Activated naive CD4-positive, alpha-beta T cell treated with anti-CD3 and anti-CD28 coated beads, Interleukin-2, amount 50 U/mL, for 72 hours (primary cell): ENCODE measurements around the gene AKAP6. TPM values are rescaled to one million over a fixed set of nuclear protein-coding genes. Genes with fewer than 3 reads are reported as not detected.

ENCODE experiments used
- ATAC-seq, 2 donors: fragments of 150-1000 bp; cut with Tn5 transposase; 2 replicates each; pipeline ENCODE4 v1.10.0; 2021; ENCODE audit warnings: mild to moderate bottlenecking in 2 of 2, moderate library complexity in 2 of 2
- DNase-seq, 2 donors: peaks; one replicate each; pipeline ENCODE4 v3.0.0; 2021 to 2022; ENCODE audit warnings: low spot score in 2 of 2
- H3K27ac Mint-ChIP-seq, 2 donors: one replicate each; pipeline ENCODE4 v1.8.0; 2022; ENCODE audit warnings: mild to moderate bottlenecking in 2 of 2, mixed read lengths in 2 of 2
- H3K36me3 Mint-ChIP-seq, 2 donors: one replicate each; pipeline ENCODE4 v1.8.0; 2022; ENCODE audit warnings: mixed read lengths in 2 of 2
- H3K9me3 Mint-ChIP-seq, 2 donors: one replicate each; pipeline ENCODE4 v1.8.0; 2022; ENCODE audit warnings: mixed read lengths in 2 of 2
- total RNA-seq, 2 donors: library from RNA; stranded (reverse); gene quantifications; one replicate each; pipeline ENCODE4 v1.2.3, GENCODE V29; 2022

Gene AKAP6
- total RNA-seq, 2 donors from 2014 or later: 2.5 to 3.3 TPM

DNA sequence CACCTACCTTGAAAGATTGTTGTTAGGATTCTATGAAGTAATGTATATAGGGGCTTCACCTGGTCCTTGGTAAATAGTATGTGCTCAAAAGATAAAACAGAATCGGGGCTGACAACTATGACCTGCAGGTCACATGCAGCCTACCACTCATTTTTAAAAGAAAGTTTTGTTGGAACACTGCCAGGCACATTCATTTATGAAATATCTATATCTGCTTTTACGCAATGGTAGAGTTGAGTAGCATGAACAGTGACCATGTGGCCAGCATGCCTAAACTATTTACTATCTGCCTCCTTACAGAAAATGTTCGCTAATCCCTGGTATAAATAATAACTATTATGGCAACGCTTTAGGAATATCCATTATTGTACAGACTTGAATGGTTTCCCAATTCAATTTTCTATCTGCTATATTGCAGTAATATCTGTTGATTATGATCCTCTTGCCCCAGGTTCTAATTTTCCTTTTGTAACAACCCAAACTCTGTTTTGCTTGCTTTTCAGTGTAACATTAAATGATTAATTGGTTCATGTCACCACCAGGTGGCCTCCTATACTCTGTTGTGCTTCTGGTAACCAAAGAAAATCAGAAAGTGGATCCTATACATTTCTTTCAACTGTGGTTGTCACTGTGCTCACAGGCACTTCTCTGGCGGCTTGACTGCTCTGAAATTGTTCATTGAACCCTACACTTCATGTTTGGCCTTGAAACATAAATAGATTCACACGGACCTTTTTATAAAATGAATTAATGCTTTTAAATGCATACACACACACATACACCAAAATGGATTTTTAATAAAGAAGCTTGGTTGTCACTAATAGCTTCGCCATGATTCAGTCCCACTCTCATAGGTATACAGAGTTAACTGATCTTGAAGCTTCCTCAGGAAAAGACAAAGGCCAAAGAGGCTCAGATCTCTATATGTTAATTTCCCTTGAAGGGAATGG lies 381.9 kb downstream of the AKAP6 start:
- Mint-ChIP-seq H3K9me3 (no peaks in the 10 kb centered on the region), H3K36me3 (no peaks in the 10 kb centered on the region), H3K27ac (no peak overlapping the region)
- DNase-seq (peak in 1 of 2 donors; percentile 5), ATAC-seq (no peak)

DNA sequence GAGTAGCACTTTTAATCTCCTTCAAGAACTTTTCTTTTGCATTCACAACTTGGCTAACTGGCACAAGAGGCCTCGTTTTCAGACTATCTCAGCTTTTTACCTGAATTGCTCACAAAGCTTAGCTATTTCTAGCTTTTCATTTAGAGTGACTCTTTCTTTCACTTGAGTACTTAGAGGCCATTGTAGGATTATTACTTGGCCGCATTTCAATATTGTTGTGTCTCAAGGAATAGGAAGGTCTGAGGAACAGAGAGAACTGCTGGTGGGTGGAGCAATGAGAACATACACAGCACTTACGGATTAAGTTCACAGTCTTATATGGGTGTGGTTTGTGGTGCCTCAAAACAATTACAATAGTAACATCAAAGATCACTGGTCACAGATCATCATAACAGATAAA lies 384.8 kb downstream of the AKAP6 start:
- H3K27ac Mint-ChIP-seq: no peak overlapping the region
- H3K9me3 Mint-ChIP-seq: no peaks in the 10 kb centered on the region
- DNase-seq (no peak), ATAC-seq (peak in 1 of 2 donors; percentile 53)
- H3K36me3 Mint-ChIP-seq: no peaks in the 10 kb centered on the region

DNA sequence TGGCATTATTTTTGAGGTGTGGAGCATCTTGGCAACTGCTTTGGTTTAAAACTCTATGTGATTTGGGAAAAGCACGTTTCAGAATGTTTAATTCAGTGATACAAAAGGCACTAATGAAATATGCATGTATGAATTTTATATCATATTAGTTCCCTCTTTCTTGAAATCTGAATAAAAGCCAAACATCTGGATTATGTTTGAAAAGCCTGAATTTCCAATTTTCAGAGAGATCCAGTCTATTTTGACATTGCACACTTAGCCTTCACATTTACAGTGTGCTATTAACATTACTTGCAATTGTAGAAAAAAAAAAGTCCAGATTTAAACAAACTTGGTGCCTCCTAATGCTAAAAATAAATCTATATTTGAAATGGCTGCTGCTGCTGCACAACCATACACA lies 390.5 kb downstream of the AKAP6 start:
- H3K36me3 Mint-ChIP-seq: peaks cover 0 to 6% of the 10 kb centered on the region in 2 donors
- no peaks in the 10 kb centered on the region for H3K9me3 Mint-ChIP-seq
- no peak for DNase-seq
- no peak for ATAC-seq
- H3K27ac Mint-ChIP-seq: no peak overlapping the region

GRCh38 chr14:32720927-32721326 lies 391.8 kb downstream of the AKAP6 start:
- no peak for DNase-seq
- no peaks in the 10 kb centered on the region for H3K9me3 Mint-ChIP-seq
- H3K27ac Mint-ChIP-seq: no peak overlapping the region
- ATAC-seq: no peak
- H3K36me3 Mint-ChIP-seq: peaks cover 0 to 6% of the 10 kb centered on the region in 2 donors

DNA sequence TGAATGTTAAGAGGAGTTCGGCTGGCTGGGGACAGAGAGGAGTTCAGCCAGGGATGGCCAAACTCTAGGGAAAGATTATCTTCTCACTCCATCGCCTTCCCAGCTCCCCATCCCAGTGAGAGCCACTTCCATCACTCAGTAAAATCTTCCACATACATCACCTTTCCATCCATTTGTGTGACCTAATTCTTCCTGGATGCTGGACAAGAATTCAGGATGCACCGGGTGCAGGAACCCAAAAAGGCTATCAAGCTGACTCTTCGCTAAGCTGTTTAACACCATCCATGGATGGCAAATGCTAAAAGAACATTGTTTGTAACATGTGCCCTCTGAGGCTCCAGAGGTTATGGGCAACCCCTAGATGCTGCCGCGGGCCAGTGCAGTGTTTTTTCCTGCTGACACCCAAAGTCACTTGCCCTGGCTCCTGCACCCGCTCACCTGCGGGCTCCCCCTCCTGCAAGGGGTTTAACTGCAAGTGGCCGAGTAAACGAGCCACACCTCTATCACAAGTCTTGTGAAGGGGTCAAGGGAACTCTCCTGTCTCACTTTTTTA lies 393.6 kb downstream of the AKAP6 start:
- Mint-ChIP-seq H3K27ac (no peak overlapping the region), H3K36me3 (peaks cover 0 to 6% of the 10 kb centered on the region in 2 donors), H3K9me3 (no peaks in the 10 kb centered on the region)
- DNase-seq: no peak
- no peak for ATAC-seq

DNA sequence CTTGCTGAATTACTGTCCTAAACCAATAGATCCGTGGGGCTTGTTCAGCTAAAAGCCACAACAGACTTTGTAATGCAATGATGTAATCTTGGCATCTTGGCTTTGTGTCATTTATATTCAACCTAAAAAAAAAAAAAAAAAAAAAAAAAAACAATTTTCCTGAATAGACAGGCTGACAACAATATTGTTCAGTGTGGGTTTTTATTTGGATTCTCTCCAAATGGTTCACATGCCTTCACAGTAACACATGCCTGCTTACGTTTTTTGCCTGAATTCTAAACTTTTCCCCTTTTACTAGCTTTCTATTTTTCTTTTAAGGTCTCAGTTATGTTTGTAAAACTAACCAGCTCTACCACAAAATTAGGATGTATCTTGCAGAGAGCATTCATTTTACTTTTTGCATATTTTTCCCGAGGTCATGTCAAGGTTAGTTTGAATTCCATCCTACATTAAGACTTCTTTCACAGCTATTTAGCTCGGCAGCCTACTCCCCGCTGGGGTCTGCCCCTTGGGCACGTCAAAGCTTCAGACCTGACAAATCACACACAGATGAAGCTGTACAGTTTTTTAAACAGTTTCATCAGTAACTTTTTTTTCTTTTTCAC lies 395.9 kb downstream of the AKAP6 start:
- DNase-seq (no peak), ATAC-seq (no peak)
- H3K36me3 Mint-ChIP-seq: peaks cover 0 to 6% of the 10 kb centered on the region in 2 donors

DNA sequence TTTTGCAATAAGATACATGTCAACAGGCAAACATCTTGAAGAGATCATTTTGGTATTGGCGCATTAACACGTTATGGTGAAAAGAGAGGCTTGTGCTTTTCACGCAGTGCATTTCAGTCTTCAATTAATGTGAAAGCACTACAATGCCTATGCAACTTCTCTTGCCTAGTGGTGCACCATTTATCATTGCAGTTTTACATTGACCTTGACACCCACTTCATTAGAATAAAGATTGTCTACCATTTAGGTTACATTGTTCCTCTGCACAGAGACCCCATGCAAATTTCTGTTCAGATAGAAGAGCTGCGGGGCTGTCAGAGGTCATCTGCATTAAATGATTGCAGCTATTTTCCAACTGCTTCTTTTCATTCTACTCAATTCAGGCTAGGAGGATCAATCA lies 397.4 kb downstream of the AKAP6 start:
- ATAC-seq: no peak
- H3K9me3 Mint-ChIP-seq: no peaks in the 10 kb centered on the region
- H3K36me3 Mint-ChIP-seq: peaks cover 0 to 6% of the 10 kb centered on the region in 2 donors
- no peak overlapping the region for H3K27ac Mint-ChIP-seq
- DNase-seq: no peak

More for the DNA sequence above, 395.9 kb downstream of the AKAP6 start:
- Mint-ChIP-seq H3K9me3 (no peaks in the 10 kb centered on the region), H3K27ac (no peak overlapping the region)

GRCh38 chr14:32727832-32728231 lies 398.7 kb downstream of the AKAP6 start:
- no peaks in the 10 kb centered on the region for H3K9me3 Mint-ChIP-seq
- H3K36me3 Mint-ChIP-seq: peaks cover 0 to 1% of the 10 kb centered on the region in 2 donors
- DNase-seq (no peak), ATAC-seq (no peak)
- H3K27ac Mint-ChIP-seq: no peak overlapping the region

DNA sequence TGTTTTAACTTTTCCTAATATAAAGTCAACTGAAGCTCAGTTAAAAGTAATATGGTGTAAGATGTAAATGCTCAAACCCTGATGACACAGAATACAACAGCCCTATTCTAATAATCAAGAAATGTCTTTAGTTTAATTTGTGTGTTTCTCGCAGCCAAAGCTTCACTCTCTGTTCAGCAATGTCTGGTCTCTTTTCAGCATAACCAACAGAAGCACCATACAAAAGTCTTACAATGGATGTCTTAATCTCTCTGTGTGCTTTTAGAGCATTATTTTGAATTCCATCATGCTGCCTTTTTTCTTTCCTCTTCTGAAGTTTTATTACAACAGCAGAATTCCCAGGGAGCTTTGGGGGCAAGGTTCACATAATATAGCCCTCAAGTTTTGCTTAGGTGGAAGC lies 399.4 kb downstream of the AKAP6 start:
- no peaks in the 10 kb centered on the region for H3K36me3 Mint-ChIP-seq
- DNase-seq (no peak), ATAC-seq (no peak)
- no peaks in the 10 kb centered on the region for H3K9me3 Mint-ChIP-seq
- no peak overlapping the region for H3K27ac Mint-ChIP-seq

DNA sequence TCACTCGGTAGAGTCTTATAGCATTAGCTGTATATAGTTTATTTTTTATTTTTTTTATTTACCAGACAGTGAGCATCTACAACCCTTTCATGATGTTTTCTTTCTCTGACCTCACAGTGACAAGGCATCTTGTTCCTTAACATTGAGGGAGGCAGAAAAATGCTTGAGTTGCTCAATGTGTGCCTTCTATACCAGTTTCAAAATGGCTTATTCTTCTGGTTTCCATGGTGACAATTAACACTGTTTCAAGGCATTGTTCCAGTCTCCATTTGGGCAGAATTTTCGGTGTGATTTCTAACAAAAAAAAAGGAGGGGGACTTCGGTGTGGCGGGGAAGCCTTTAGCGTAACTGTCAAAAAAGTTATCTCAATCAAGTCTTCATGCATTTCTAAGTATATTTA lies 399.9 kb downstream of the AKAP6 start:
- ATAC-seq (no peak), DNase-seq (no peak)
- H3K27ac Mint-ChIP-seq: no peak overlapping the region
- no peaks in the 10 kb centered on the region for H3K9me3 Mint-ChIP-seq
- no peaks in the 10 kb centered on the region for H3K36me3 Mint-ChIP-seq

DNA sequence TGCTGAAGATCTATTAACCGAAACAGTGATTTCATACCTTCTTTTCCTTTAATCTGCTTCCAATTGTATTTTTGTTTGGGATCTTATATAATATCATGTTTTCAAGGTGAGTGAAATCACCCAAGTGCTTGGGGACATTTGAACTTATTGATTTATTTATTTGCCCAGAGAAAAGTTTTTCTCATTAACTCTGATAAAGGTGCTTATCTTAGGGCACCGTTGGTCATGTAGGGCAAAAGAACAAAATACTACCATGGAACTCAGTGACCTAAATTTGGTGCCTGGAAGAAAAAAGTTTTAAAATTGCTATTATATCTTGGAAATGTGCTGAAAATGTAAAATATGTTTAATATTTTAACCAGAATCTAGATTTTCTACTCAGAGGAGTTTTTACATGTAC lies 402.2 kb downstream of the AKAP6 start:
- DNase-seq: no peak
- Mint-ChIP-seq H3K36me3 (no peaks in the 10 kb centered on the region), H3K9me3 (no peaks in the 10 kb centered on the region), H3K27ac (no peak overlapping the region)
- ATAC-seq: no peak

GRCh38 chr14:32733015-32733414 lies 403.9 kb downstream of the AKAP6 start:
- DNase-seq (no peak), ATAC-seq (no peak)
- Mint-ChIP-seq H3K36me3 (no peaks in the 10 kb centered on the region), H3K9me3 (no peaks in the 10 kb centered on the region), H3K27ac (no peak overlapping the region)

DNA sequence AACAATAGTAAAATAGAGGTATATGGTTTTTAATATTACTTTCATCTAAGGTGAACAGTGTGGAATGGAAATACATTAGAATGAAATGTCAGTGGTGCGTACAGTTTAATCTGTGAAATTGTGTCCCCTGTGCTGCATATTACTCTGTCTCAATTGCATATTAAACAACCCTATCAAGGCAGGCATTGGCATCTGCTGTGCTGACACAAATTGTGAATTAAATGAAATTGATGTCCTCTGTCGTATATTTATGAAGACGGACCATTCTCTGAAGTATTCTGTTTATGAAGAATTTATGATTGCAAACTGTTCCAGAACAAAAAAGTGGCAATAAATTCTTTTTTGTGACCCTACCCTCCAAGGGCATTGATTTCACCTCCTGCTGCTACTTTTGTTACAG lies 405.2 kb downstream of the AKAP6 start:
- DNase-seq (no peak), ATAC-seq (no peak)
- Mint-ChIP-seq H3K9me3 (no peaks in the 10 kb centered on the region), H3K36me3 (no peaks in the 10 kb centered on the region), H3K27ac (no peak overlapping the region)

DNA sequence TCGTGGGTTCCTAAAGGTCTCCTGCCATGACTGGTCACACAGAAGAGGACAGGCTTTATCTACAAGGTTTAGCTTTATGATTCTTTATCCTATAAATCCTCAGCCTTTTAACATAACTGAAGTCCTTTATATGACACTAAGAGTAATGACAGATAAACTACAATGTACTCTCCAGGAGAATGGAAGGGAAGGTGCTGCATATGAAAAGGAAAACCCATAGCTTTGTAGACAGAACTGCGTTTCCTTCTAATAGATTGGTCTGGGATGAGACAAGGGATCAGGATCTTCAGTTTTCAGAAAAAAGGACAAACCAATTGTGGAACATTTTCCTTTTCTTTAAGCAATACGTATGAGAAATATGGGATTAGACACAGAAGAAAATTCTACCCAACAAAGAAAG lies 408.5 kb downstream of the AKAP6 start:
- DNase-seq: no peak
- no peak overlapping the region for H3K27ac Mint-ChIP-seq
- H3K9me3 Mint-ChIP-seq: peaks cover 0 to 6% of the 10 kb centered on the region in 2 donors
- ATAC-seq: no peak
- H3K36me3 Mint-ChIP-seq: no peaks in the 10 kb centered on the region

- Mint-ChIP-seq H3K27ac (no peak overlapping the region), H3K9me3 (peaks cover 0 to 6% of the 10 kb centered on the region in 2 donors), H3K36me3 (no peaks in the 10 kb centered on the region)
- DNase-seq (no peak), ATAC-seq (no peak)
Observed at GRCh38 chr14:32738206-32738871, 409.2 kb downstream of the AKAP6 start.

DNA sequence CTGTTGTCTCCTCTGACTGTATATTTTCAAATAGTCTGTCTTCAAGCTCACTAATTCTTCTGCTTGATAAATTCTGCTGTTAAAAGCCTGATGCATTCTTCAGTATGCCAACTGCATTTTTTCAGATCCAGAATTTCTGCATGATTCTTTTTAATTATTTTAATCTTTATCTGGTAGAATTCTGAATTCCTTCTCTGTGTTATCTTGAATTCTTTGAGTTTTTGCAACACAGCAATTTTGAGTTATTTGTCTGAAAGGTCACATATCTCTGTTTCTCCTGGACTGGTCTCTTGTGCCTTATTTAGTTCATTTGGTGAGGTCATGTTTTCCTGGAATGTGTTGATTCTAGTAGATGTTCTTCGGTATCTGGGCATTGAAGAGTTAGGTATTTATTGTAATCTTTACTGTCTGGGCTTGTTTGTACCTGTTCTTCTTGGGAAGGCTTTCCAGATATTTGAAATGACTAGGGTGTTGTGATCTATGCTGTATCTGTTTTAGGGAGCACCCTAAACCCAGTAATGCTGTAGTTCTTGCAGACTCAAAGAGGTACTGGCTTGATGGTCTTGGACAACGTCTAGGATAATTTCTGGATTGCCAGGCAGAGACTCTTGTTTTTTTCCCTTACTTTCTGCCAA lies 415.8 kb downstream of the AKAP6 start:
- DNase-seq (no peak), ATAC-seq (no peak)
- H3K9me3 Mint-ChIP-seq: peaks cover 0 to 11% of the 10 kb centered on the region in 2 donors
- H3K36me3 Mint-ChIP-seq: peaks cover 0 to 5% of the 10 kb centered on the region in 2 donors
- no peak overlapping the region for H3K27ac Mint-ChIP-seq
